HG02852 (cell line): ENCODE results near the gene RELCH.

Experiments
- ATAC-seq: cut with Tn5 transposase; IDR thresholded peaks from one replicate; pipeline ENCODE4 v1.9.1; 2021; ENCODE audit warnings: mild to moderate bottlenecking, moderate library complexity; ENCODE audit not compliant: unreplicated experiment

RELCH gene

GRCh38 chr18:62336618-62337017 is 149.6 kb downstream of the RELCH start:
- no peak for ATAC-seq

- ATAC-seq: no peak
Observed at GRCh38 chr18:62337336-62337735, 150.3 kb downstream of the RELCH start.

GRCh38 chr18:62338446-62339105 is 151.5 kb downstream of the RELCH start:
- ATAC-seq: no peak

- no peak for ATAC-seq
Observed at GRCh38 chr18:62339106-62339988, 152.3 kb downstream of the RELCH start.

- ATAC-seq: no peak
Observed at GRCh38 chr18:62340996-62341395, 153.9 kb downstream of the RELCH start.

GRCh38 chr18:62341473-62341872 is 154.4 kb downstream of the RELCH start:
- ATAC-seq: no peak

- no peak for ATAC-seq
Observed at GRCh38 chr18:62342884-62343283, 155.8 kb downstream of the RELCH start.

GRCh38 chr18:62343316-62343715 is 156.3 kb downstream of the RELCH start:
- no peak for ATAC-seq

- ATAC-seq: no peak
Observed at GRCh38 chr18:62345909-62346308, 158.9 kb downstream of the RELCH start.

- ATAC-seq: no peak
Observed at GRCh38 chr18:62346333-62347088, 159.5 kb downstream of the RELCH start.

GRCh38 chr18:62347089-62347506 is 160.0 kb downstream of the RELCH start:
- ATAC-seq: no peak

- no peak for ATAC-seq
Observed at GRCh38 chr18:62348474-62348873, 161.4 kb downstream of the RELCH start.

GRCh38 chr18:62353170-62353569 is 166.1 kb downstream of the RELCH start:
- no peak for ATAC-seq

GRCh38 chr18:62354151-62354550 is 167.1 kb downstream of the RELCH start:
- no peak for ATAC-seq

GRCh38 chr18:62357079-62357719 is 170.1 kb downstream of the RELCH start:
- no peak for ATAC-seq
